SU-DHL-6 (cell line): ENCODE measurements around the gene PRKCZ.

ENCODE experiments used
- CTCF ChIP-seq: fragments of 200-600 bp; sonication (generic); IDR thresholded peaks from one replicate; pipeline ENCODE4 v1.5.1; 2017; ENCODE audit warnings: antibody characterized with exemption, mild to moderate bottlenecking, low read length, moderate library complexity; ENCODE audit not compliant: insufficient read depth, poor library complexity, severe bottlenecking
- EZH2phosphoT487 ChIP-seq: fragments of 200-600 bp; sonication (generic), shearing (Covaris generic); conservative IDR thresholded peaks from 2 replicates; pipeline ENCODE4 v1.6.1; 2018; ENCODE audit warnings: mild to moderate bottlenecking, antibody characterized with exemption, low read length, moderate library complexity, mixed read lengths

- TF ChIP-seq CTCF (no peak), EZH2phosphoT487 (no peak)
Measured at GRCh38 chr1:2101946-2102345, 51.7 kb downstream of the PRKCZ start.
